Colonic mucosa (tissue), 4 donors: Measurements from ENCODE around the gene ATP1A4. TPM values are rescaled to one million over a fixed set of nuclear protein-coding genes. Genes with fewer than 3 reads are reported as not detected.

Experiments
- DNase-seq: peaks from one replicate; pipeline ENCODE4 v3.0.0-alpha.2; 2020
- H3K27ac ChIP-seq: fragments of 200-600 bp; one replicate; pipeline ENCODE4 v1.8.0; 2021
- H3K27me3 ChIP-seq: fragments of 200-600 bp; one replicate; pipeline ENCODE4 v1.8.0; 2021
- H3K36me3 ChIP-seq: fragments of 200-600 bp; one replicate; pipeline ENCODE4 v1.8.0; 2021
- H3K4me1 ChIP-seq: fragments of 200-600 bp; one replicate; pipeline ENCODE4 v1.8.0; 2021; ENCODE audit warnings: mild to moderate bottlenecking
- H3K4me3 ChIP-seq: fragments of 200-600 bp; one replicate; pipeline ENCODE4 v1.8.0; 2021
- H3K9ac ChIP-seq, 2 donors: one replicate each; pipeline ENCODE4 v1.7.0; 2013; ENCODE audit warnings: control low read depth in 2 of 2, low read depth in 2 of 2, low read length in 2 of 2
- H3K9me3 ChIP-seq: fragments of 200-600 bp; one replicate; pipeline ENCODE4 v1.8.0; 2021
- CTCF ChIP-seq: fragments of 200-600 bp; IDR thresholded peaks from one replicate; pipeline ENCODE4 v1.8.0; 2022; ENCODE audit warnings: antibody characterized with exemption, mild to moderate bottlenecking
- intact Hi-C: fragments of 100-400 bp; cut with DNase I; formaldehyde crosslinking; loops from one replicate; pipeline ENCODE4 v1.14.1; 2022
- total RNA-seq, 2 donors: library from RNA; stranded (reverse); fragmentation: NEBNext Ultra II Directional in 1 of 2; extraction: Animal tissue kit (Norgen Biotek cat#: 25700) in 1 of 2; gene quantifications; one replicate each; pipeline ENCODE4 v1.2.1, GENCODE V29; 2021
- donor health status: healthy.
- donor health status: DM: no; HTN: no; CAD: no.
- donor health status: DM: no; HTN: no; CAD: no.

Gene ATP1A4
- total RNA-seq, 2 donors from 2014 or later, result not detected

DNA sequence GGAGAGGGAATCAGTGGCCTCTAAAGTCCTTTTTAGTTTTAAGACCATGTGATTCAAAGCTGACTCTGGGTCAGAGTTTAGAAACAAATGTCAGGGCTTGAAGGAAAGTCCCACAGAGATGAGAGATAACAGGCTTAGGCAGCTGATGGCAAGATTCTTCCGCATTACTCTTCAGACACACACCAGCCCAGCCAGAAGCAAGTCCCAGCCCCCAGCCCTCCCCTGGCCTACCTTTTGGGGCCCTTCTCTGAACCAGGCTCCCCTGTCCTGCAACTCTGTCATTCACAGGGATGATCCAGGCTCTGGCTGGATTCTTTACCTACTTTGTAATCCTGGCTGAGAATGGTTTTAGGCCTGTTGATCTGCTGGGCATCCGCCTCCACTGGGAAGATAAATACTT, 25.8 kb downstream of the ATP1A4 start:
- H3K27me3 ChIP-seq, result no peaks in the 10 kb centered on the region
- no peak overlapping the region for H3K4me3 ChIP-seq
- H3K27ac ChIP-seq, result no peak overlapping the region
- H3K9me3 ChIP-seq, result no peaks in the 10 kb centered on the region
- no peaks in the 10 kb centered on the region for H3K36me3 ChIP-seq
- no peak for TF ChIP-seq CTCF
- H3K4me1 ChIP-seq, result no peaks in the 10 kb centered on the region
- DNase-seq, result no peak
- no peak overlapping the region for H3K9ac ChIP-seq
- intact Hi-C loops, result no loop called here

- TF ChIP-seq CTCF, result no peak
- Histone ChIP-seq H3K27me3 (no peaks in the 10 kb centered on the region), H3K4me3 (no peak overlapping the region), H3K36me3 (no peaks in the 10 kb centered on the region), H3K27ac (no peak overlapping the region), H3K9ac (no peak overlapping the region), H3K9me3 (no peaks in the 10 kb centered on the region), H3K4me1 (no peaks in the 10 kb centered on the region)
- no peak for DNase-seq
- intact Hi-C loops, result no loop called here
Observed at GRCh38 chr1:160177667-160178066, 26.3 kb downstream of the ATP1A4 start.

DNA sequence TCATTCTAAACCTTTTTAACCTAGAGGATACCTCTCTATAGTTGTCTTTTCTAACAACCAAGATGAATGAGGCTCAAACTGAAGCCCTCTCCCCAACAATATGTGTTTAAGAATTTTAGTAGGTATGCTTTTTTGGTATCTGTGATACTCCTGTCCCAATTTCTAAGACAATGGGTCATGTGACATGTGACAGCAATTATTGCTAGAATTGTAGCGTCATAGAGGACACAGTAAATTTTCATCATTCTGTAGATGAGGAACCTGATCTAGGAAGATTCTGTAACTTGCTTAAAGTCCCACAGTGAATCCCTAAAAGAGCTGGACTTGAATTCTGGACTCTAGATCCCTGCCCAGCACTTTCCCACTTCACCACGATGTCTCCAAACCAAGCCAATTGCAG, 27.3 kb downstream of the ATP1A4 start:
- Histone ChIP-seq H3K9me3 (no peaks in the 10 kb centered on the region), H3K4me1 (no peaks in the 10 kb centered on the region), H3K9ac (no peak overlapping the region), H3K4me3 (no peak overlapping the region), H3K27ac (no peak overlapping the region), H3K36me3 (no peaks in the 10 kb centered on the region), H3K27me3 (no peaks in the 10 kb centered on the region)
- no peak for DNase-seq
- intact Hi-C loops, result no loop called here
- no peak for TF ChIP-seq CTCF

- Histone ChIP-seq H3K9ac (no peak overlapping the region), H3K27ac (no peak overlapping the region), H3K4me1 (no peaks in the 10 kb centered on the region), H3K4me3 (no peak overlapping the region), H3K9me3 (no peaks in the 10 kb centered on the region), H3K36me3 (no peaks in the 10 kb centered on the region), H3K27me3 (no peaks in the 10 kb centered on the region)
- intact Hi-C loops, result no loop called here
- TF ChIP-seq CTCF, result no peak
- DNase-seq, result no peak
Observed at GRCh38 chr1:160179336-160179735, 27.9 kb downstream of the ATP1A4 start.

DNA sequence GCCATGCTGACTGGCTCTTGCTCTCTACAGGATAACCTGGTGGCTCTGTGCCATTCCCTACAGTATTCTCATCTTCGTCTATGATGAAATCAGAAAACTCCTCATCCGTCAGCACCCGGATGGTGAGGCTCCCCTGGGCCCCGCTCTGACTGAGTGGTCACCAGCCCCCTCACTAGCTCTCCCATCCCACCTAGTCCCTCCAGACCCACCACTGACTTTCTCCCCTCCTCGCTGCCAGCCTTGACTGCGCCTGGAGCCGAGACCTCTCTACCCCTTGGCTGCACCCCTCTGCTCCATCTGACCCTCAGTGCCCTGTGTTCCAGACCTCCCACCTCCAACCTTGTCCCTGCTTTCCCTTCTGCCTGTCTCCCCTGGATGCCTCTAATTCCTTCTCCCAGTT, 34.8 kb downstream of the ATP1A4 start:
- no peaks in the 10 kb centered on the region for H3K27me3 ChIP-seq
- no peaks in the 10 kb centered on the region for H3K4me1 ChIP-seq
- H3K27ac ChIP-seq, result no peak overlapping the region
- DNase-seq, result no peak
- H3K9me3 ChIP-seq, result no peaks in the 10 kb centered on the region
- no peak for TF ChIP-seq CTCF
- intact Hi-C loops, result no loop called here
- no peak overlapping the region for H3K4me3 ChIP-seq
- H3K36me3 ChIP-seq, result no peaks in the 10 kb centered on the region
- H3K9ac ChIP-seq, result no peak overlapping the region

- H3K4me1 ChIP-seq, result no peaks in the 10 kb centered on the region
- intact Hi-C loops, result no loop called here
- DNase-seq, result no peak
- no peak overlapping the region for H3K27ac ChIP-seq
- no peaks in the 10 kb centered on the region for H3K27me3 ChIP-seq
- no peak overlapping the region for H3K9ac ChIP-seq
- H3K9me3 ChIP-seq, result no peaks in the 10 kb centered on the region
- H3K36me3 ChIP-seq, result no peaks in the 10 kb centered on the region
- no peak for TF ChIP-seq CTCF
- no peak overlapping the region for H3K4me3 ChIP-seq
Observed at GRCh38 chr1:160186729-160187128, 35.3 kb downstream of the ATP1A4 start.
